ENCODE data around the gene FEZ2.
A peak's percentile ranks its signal among the peaks of the same experiment; 100 is the strongest.

The FEZ2 gene

DNA sequence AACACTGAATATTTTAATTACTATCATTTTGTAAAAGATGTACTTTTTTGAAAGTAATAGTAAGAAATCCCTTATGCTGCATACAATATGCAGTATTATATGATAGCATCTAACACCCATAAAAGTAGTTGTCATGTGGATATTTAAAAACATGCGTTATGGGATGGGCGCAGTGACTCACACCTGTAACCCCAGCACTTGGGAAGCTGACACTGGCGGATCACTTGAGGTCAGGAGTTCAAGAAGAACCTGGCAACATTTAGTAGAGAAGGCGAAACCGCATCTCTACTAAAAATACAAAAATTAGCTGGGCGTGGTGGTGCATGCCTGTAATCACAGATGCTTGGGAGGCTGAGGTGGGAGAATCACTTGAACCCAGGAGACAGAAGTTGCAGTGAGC is 88.9 kb downstream of the FEZ2 start:
- TF ChIP-seq ESRRG (CRISPR knock-in tag; IDR thresholded peaks at IDR 0.05): no peak
- no peak for TF ChIP-seq PPARA (CRISPR knock-in tag; IDR thresholded peaks at IDR 0.05; ENCODE audit: borderline replicate concordance)
- TF ChIP-seq TCF4 (CRISPR knock-in tag; IDR thresholded peaks at IDR 0.05; ENCODE audit: borderline replicate concordance): no peak
- TF ChIP-seq, protein P1, sequence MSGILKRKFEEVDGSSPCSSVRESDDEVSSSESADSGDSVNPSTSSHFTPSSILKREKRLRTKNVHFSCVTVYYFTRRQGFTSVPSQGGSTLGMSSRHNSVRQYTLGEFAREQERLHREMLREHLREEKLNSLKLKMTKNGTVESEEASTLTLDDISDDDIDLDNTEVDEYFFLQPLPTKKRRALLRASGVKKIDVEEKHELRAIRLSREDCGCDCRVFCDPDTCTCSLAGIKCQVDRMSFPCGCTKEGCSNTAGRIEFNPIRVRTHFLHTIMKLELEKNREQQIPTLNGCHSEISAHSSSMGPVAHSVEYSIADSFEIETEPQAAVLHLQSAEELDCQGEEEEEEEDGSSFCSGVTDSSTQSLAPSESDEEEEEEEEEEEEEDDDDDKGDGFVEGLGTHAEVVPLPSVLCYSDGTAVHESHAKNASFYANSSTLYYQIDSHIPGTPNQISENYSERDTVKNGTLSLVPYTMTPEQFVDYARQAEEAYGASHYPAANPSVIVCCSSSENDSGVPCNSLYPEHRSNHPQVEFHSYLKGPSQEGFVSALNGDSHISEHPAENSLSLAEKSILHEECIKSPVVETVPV (CRISPR knock-in tag; IDR thresholded peaks at IDR 0.05): no peak
- no peak for TF ChIP-seq CSDC2 (CRISPR knock-in tag; IDR thresholded peaks at IDR 0.05)
- TF ChIP-seq ZFP30 (CRISPR knock-in tag; IDR thresholded peaks at IDR 0.05): no peak
- no peak for TF ChIP-seq ZFP3 (CRISPR knock-in tag; IDR thresholded peaks at IDR 0.05)
- TF ChIP-seq, protein P2, sequence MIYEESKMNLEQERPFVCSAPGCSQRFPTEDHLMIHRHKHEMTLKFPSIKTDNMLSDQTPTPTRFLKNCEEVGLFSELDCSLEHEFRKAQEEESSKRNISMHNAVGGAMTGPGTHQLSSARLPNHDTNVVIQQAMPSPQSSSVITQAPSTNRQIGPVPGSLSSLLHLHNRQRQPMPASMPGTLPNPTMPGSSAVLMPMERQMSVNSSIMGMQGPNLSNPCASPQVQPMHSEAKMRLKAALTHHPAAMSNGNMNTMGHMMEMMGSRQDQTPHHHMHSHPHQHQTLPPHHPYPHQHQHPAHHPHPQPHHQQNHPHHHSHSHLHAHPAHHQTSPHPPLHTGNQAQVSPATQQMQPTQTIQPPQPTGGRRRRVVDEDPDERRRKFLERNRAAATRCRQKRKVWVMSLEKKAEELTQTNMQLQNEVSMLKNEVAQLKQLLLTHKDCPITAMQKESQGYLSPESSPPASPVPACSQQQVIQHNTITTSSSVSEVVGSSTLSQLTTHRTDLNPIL (CRISPR knock-in tag; IDR thresholded peaks at IDR 0.05; ENCODE audit: low read depth): no peak
- TF ChIP-seq ZNF565 (CRISPR knock-in tag; conservative IDR thresholded peaks at IDR 0.05; ENCODE audit: low read depth): no peak
- no peak for TF ChIP-seq ZNF70 (CRISPR knock-in tag; IDR thresholded peaks at IDR 0.05)
- TF ChIP-seq ZC3H10 (CRISPR knock-in tag; IDR thresholded peaks at IDR 0.05): no peak
- no peak for ATAC-seq

DNA sequence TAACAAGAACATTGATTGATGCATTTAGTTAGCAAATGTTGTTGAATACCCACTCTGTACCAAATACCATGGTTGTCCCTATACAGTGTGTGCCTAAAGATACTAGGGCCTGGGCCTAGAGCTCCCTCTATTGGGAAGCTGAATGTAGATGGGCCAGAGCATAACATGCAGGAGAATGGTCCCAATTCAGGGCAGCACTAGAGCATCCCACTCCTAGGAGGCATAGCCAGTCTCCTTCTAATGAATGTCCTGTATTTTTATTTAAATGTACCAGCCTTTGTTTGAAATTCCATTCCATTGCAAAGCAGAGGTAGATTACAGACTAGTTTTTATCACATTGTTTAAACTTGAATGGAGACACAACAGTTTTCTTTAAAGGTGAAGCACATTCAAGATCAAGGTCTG is 90.6 kb downstream of the FEZ2 start:
- TF ChIP-seq RARB (CRISPR knock-in tag; IDR thresholded peaks at IDR 0.05): no peak
- TF ChIP-seq, protein P3, sequence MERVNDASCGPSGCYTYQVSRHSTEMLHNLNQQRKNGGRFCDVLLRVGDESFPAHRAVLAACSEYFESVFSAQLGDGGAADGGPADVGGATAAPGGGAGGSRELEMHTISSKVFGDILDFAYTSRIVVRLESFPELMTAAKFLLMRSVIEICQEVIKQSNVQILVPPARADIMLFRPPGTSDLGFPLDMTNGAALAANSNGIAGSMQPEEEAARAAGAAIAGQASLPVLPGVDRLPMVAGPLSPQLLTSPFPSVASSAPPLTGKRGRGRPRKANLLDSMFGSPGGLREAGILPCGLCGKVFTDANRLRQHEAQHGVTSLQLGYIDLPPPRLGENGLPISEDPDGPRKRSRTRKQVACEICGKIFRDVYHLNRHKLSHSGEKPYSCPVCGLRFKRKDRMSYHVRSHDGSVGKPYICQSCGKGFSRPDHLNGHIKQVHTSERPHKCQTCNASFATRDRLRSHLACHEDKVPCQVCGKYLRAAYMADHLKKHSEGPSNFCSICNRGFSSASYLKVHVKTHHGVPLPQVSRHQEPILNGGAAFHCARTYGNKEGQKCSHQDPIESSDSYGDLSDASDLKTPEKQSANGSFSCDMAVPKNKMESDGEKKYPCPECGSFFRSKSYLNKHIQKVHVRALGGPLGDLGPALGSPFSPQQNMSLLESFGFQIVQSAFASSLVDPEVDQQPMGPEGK (CRISPR knock-in tag; IDR thresholded peaks at IDR 0.05; ENCODE audit: borderline replicate concordance): no peak
- ATAC-seq: peak; percentile 96
